IMR-90 (cell line): Measurements from ENCODE around the gene NRCAM. TPM values are rescaled to one million over a fixed set of nuclear protein-coding genes. Genes with fewer than 3 reads are reported as not detected.
A peak's percentile ranks its signal among the peaks of the same experiment; 100 is the strongest.

Experiments used
- ATAC-seq: fragments of 200-7000 bp; cut with Tn5 transposase; 2 replicates; pipeline ENCODE4 v1.9.1; 2020; ENCODE audit warnings: low read depth, mild to moderate bottlenecking, moderate library complexity
- BruUV-seq: library from RNA; stranded (reverse); fragments of 400-500 nt; replicated peaks from 2 replicates; lab custom pipeline; 2021; lab: Mats Ljungman, UMichigan
- CTCF ChIA-PET: fragments of 300-600 bp; formaldehyde crosslinking; extraction: SDS; loops from one replicate; lab custom pipeline; 2021; ENCODE audit warnings: antibody characterized with exemption; lab: Yijun Ruan, JAX
- POLR2A ChIA-PET: fragments of 300-600 bp; sonication (Branson Sonifier 250); formaldehyde crosslinking; loops from one replicate; lab custom pipeline; 2022; ENCODE audit warnings: antibody characterized with exemption; ENCODE audit not compliant: unreplicated experiment; lab: Charles Lee
- DNase-seq: peaks from one replicate; pipeline ENCODE4 v3.0.0; 2013
- H2AFZ ChIP-seq: replicated peaks from 2 replicates; pipeline ENCODE3; 2013; ENCODE audit warnings: low read length, mild to moderate bottlenecking; ENCODE audit not compliant: poor library complexity
- H2AK5ac ChIP-seq: 2 replicates; pipeline ENCODE4 v1.6.1; 2013; ENCODE audit warnings: low read depth, low read length, inconsistent platforms
- H2AK9ac ChIP-seq: replicated peaks from 2 replicates; pipeline ENCODE3; 2013; ENCODE audit warnings: mild to moderate bottlenecking, low read depth, low read length, moderate library complexity; ENCODE audit not compliant: poor library complexity
- H2BK120ac ChIP-seq: 2 replicates; pipeline ENCODE4 v1.6.1; 2013; ENCODE audit warnings: low read depth, low read length, inconsistent platforms
- H2BK15ac ChIP-seq: 3 replicates; pipeline ENCODE4 v1.6.1; 2013; ENCODE audit warnings: low read depth, low read length, inconsistent platforms
- H2BK20ac ChIP-seq: 2 replicates; pipeline ENCODE4 v1.6.1; 2013; ENCODE audit warnings: low read depth, mild to moderate bottlenecking, inconsistent platforms, low read length, moderate library complexity
- H2BK5ac ChIP-seq: 2 replicates; pipeline ENCODE4 v1.6.1; 2013; ENCODE audit warnings: mild to moderate bottlenecking, low read depth, low read length, inconsistent platforms; ENCODE audit not compliant: poor library complexity, severe bottlenecking
- H3K14ac ChIP-seq: replicated peaks from 2 replicates; pipeline ENCODE4 v1.6.1; 2013; ENCODE audit warnings: low read depth, low read length, inconsistent platforms
- H3K18ac ChIP-seq: 2 replicates; pipeline ENCODE4 v1.6.1; 2013; ENCODE audit warnings: low read depth, low read length, control low read depth
- H3K23ac ChIP-seq: 2 replicates; pipeline ENCODE4 v1.6.1; 2013; ENCODE audit warnings: low read depth, low read length, inconsistent platforms
- H3K27ac ChIP-seq: 2 replicates; pipeline ENCODE4 v1.5.1; 2013; ENCODE audit warnings: mild to moderate bottlenecking, control low read depth, low read length; ENCODE audit not compliant: insufficient read depth
- H3K27me3 ChIP-seq: 2 replicates; pipeline ENCODE4 v1.6.1; 2013; ENCODE audit warnings: low read length; ENCODE audit not compliant: control insufficient read depth, insufficient read depth
- H3K36me3 ChIP-seq: 2 replicates; pipeline ENCODE4 v1.6.1; 2013; ENCODE audit warnings: low read length, mixed read lengths; ENCODE audit not compliant: control insufficient read depth, insufficient read depth
- H3K4ac ChIP-seq: 2 replicates; pipeline ENCODE4 v1.6.1; 2013; ENCODE audit warnings: low read depth, low read length, inconsistent platforms
- H3K4me1 ChIP-seq: 2 replicates; pipeline ENCODE4 v1.6.1; 2013; ENCODE audit warnings: low read length, mixed read lengths; ENCODE audit not compliant: control insufficient read depth, insufficient read depth
- H3K4me2 ChIP-seq: 2 replicates; pipeline ENCODE4 v1.6.1; 2013; ENCODE audit warnings: low read depth, mild to moderate bottlenecking, control low read depth, low read length, moderate library complexity
- H3K4me3 ChIP-seq: 2 replicates; pipeline ENCODE4 v1.5.1; 2013; ENCODE audit warnings: low read depth, mild to moderate bottlenecking, control low read depth, low read length, moderate library complexity; ENCODE audit not compliant: insufficient read depth
- H3K56ac ChIP-seq: 2 replicates; pipeline ENCODE4 v1.6.1; 2013; ENCODE audit warnings: low read length, inconsistent platforms; ENCODE audit not compliant: insufficient read depth; ENCODE audit errors: extremely low read depth
- H3K79me1 ChIP-seq, 2 experiments: 2 replicates each; pipeline ENCODE4 v1.6.1; 2013; ENCODE audit warnings: low read length in 2 of 2, inconsistent platforms in 1 of 2, low read depth in 1 of 2
- H3K9ac ChIP-seq: 2 replicates; pipeline ENCODE4 v1.6.1; 2013; ENCODE audit warnings: low read depth, low read length, control low read depth
- H3K9me1 ChIP-seq: 2 replicates; pipeline ENCODE4 v1.6.1; 2013; ENCODE audit warnings: low read length, inconsistent platforms; ENCODE audit not compliant: insufficient read depth
- H3K9me3 ChIP-seq: 2 replicates; pipeline ENCODE4 v1.6.1; 2013; ENCODE audit warnings: low read length; ENCODE audit not compliant: control insufficient read depth, insufficient read depth
- H4K20me1 ChIP-seq: 2 replicates; pipeline ENCODE4 v1.6.1; 2013; ENCODE audit warnings: low read length, inconsistent platforms; ENCODE audit not compliant: insufficient read depth
- H4K5ac ChIP-seq: 2 replicates; pipeline ENCODE4 v1.6.1; 2013; ENCODE audit warnings: mild to moderate bottlenecking, low read depth, low read length, control low read depth
- H4K8ac ChIP-seq, 2 experiments: 2 replicates each; pipeline ENCODE4 v1.6.1; 2013; ENCODE audit warnings: low read depth in 2 of 2, low read length in 2 of 2, control low read depth in 1 of 2, inconsistent platforms in 1 of 2
- H4K91ac ChIP-seq: 2 replicates; pipeline ENCODE4 v1.6.1; 2013; ENCODE audit warnings: low read depth, low read length, inconsistent platforms; ENCODE audit not compliant: insufficient read depth
- BHLHE40 ChIP-seq: fragments of 150-350 bp; IDR thresholded peaks from 2 replicates; pipeline ENCODE4 v1.6.1; 2016; ENCODE audit warnings: mild to moderate bottlenecking, low read depth, low read length
- CEBPB ChIP-seq: IDR thresholded peaks from 2 replicates; pipeline ENCODE4 v1.6.1; 2012; ENCODE audit warnings: low read depth, low read length, improper control_type of control experiment
- CHD1 ChIP-seq: IDR thresholded peaks from 2 replicates; pipeline ENCODE4 v1.6.1; 2012; ENCODE audit warnings: low read depth, low read length, improper control_type of control experiment
- FOS ChIP-seq: fragments of 150-350 bp; IDR thresholded peaks from 2 replicates; pipeline ENCODE4 v1.6.1; 2016; ENCODE audit warnings: low read depth, low read length
- MXI1 ChIP-seq: IDR thresholded peaks from 2 replicates; pipeline ENCODE4 v1.6.1; 2012; ENCODE audit warnings: low read depth, mild to moderate bottlenecking, low read length, moderate library complexity, borderline replicate concordance
- POLR2A ChIP-seq: IDR thresholded peaks from 2 replicates; pipeline ENCODE4 v1.6.1; 2012; ENCODE audit warnings: mild to moderate bottlenecking, low read depth, low read length
- RAD21 ChIP-seq: IDR thresholded peaks from 2 replicates; pipeline ENCODE4 v1.6.1; 2012; ENCODE audit warnings: low read length, improper control_type of control experiment
- SMC3 ChIP-seq: fragments of 150-350 bp; IDR thresholded peaks from 2 replicates; pipeline ENCODE4 v1.6.1; 2016; ENCODE audit warnings: low read depth, mild to moderate bottlenecking, antibody characterized with exemption, low read length, moderate library complexity
- USF2 ChIP-seq: fragments of 150-350 bp; IDR thresholded peaks from 2 replicates; pipeline ENCODE4 v1.6.1; 2017; ENCODE audit warnings: mild to moderate bottlenecking, antibody characterized with exemption, low read length, low read depth
- WGBS, 2 experiments: methylation state at CpG; one replicate each; pipeline versions ENCODE4 v1.1.5 to v1.1.7; 2013; ENCODE audit warnings: missing lambda C conversion rate in 2 of 2; ENCODE audit not compliant: insufficient read length in 1 of 2; ENCODE audit errors: extremely low coverage in 2 of 2; 5-methylcytosine and 5-hydroxymethylcytosine counted together
- dilution Hi-C: fragments of 300-500 bp; cut with HindIII; formaldehyde crosslinking; loops from one replicate; pipeline ENCODE4 v1.14.3; 2018; ENCODE audit warnings: low sequenced_read_pairs; ENCODE audit not compliant: unreplicated experiment
- in situ Hi-C: fragments of 300-500 bp; cut with MboI; formaldehyde crosslinking; loops from 3 replicates; pipeline ENCODE4 v1.14.3; 2019; ENCODE audit warnings: low sequenced_read_pairs, inconsistent platforms, mixed read lengths
- intact Hi-C: fragments of 100-400 bp; cut with micrococcal nuclease; formaldehyde crosslinking; loops from 2 replicates; pipeline ENCODE4 v1.10.0; 2022
- polyA plus RNA-seq, 3 experiments: library from polyadenylated mRNA; depleted of rRNA; stranded (reverse); fragments of >200 nt; gene quantifications; 2 replicates each; pipeline ENCODE4 v1.2.3, GENCODE V29; 2012; ENCODE audit warnings: low replicate concordance in 1 of 3
- total RNA-seq: library from RNA; depleted of rRNA; stranded (reverse); fragments of >200 nt; gene quantifications from 2 replicates; pipeline ENCODE4 v1.2.3, GENCODE V29; 2012
- TF ChIP-seq, protein P1 (sequence below): conservative IDR thresholded peaks from 2 replicates; pipeline ENCODE4 v1.5.1; 2012; ENCODE audit warnings: mild to moderate bottlenecking, low read depth, low read length, improper control_type of control experiment
- TF ChIP-seq, protein P2 (sequence below): fragments of 150-350 bp; IDR thresholded peaks from 2 replicates; pipeline ENCODE4 v1.6.1; 2016; ENCODE audit warnings: low read depth, mild to moderate bottlenecking, low read length, moderate library complexity, borderline replicate concordance

Gene NRCAM
- total and polyA plus RNA-seq, 2 of the 4 experiments (the other 2 are of a cell fraction) = 0.46 to 1.1 TPM

- TF ChIP-seq, protein P1, sequence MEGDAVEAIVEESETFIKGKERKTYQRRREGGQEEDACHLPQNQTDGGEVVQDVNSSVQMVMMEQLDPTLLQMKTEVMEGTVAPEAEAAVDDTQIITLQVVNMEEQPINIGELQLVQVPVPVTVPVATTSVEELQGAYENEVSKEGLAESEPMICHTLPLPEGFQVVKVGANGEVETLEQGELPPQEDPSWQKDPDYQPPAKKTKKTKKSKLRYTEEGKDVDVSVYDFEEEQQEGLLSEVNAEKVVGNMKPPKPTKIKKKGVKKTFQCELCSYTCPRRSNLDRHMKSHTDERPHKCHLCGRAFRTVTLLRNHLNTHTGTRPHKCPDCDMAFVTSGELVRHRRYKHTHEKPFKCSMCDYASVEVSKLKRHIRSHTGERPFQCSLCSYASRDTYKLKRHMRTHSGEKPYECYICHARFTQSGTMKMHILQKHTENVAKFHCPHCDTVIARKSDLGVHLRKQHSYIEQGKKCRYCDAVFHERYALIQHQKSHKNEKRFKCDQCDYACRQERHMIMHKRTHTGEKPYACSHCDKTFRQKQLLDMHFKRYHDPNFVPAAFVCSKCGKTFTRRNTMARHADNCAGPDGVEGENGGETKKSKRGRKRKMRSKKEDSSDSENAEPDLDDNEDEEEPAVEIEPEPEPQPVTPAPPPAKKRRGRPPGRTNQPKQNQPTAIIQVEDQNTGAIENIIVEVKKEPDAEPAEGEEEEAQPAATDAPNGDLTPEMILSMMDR = no peak
- TF ChIP-seq BHLHE40 (no peak), CHD1 (no peak)
Observed at GRCh38 chr7:108170251-108170650, 286.0 kb downstream of the NRCAM start (continued).

DNA sequence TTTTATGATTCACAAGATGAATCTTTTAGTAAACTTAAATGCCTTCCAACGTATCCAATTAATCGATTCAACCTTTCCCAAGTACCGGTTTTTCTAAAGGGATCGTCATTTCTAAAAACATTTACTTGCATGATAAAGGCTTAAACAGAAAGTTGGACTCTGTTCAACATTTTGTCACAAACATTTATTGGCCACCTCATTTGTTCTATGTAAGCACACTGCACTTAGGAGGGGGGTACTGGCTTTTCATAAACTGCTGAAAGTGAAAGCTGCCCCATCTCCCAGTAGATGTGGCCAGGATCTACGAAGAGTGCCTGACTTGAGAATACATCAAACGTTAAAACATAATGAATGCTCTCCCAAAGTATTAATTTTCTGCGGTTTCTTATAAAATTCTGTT is 288.8 kb downstream of the NRCAM start:
- H3K27ac ChIP-seq = no peak overlapping the region
- intact Hi-C loops = no loop called here
- no peak overlapping the region for H2BK20ac ChIP-seq
- H3K9ac ChIP-seq = peak overlapping the region; percentile 38; the same call in 1 of the 2 replicates
- no peaks in the 10 kb centered on the region for H3K79me1 ChIP-seq
- BruUV-seq = no TSS peak
- H3K9me1 ChIP-seq = no peaks in the 10 kb centered on the region
- peak overlapping the region; percentile 50 for H2AFZ ChIP-seq
- in situ Hi-C loops = no loop called here
- dilution Hi-C loops = no loop called here
- H3K4ac ChIP-seq = no peak overlapping the region
- no peaks in the 10 kb centered on the region for H3K9me3 ChIP-seq
- H2BK120ac ChIP-seq = no peak overlapping the region
- H2AK5ac ChIP-seq = no peak overlapping the region
- no peak overlapping the region for H2BK5ac ChIP-seq
- ATAC-seq = peak; percentile 82
- no peaks in the 10 kb centered on the region for H3K36me3 ChIP-seq
- H3K27me3 ChIP-seq = no peaks in the 10 kb centered on the region; the same call in 1 of the 2 replicates
- no peaks in the 10 kb centered on the region for H4K20me1 ChIP-seq
- H3K4me2 ChIP-seq = peak overlapping the region; percentile 86
- no peak overlapping the region for H3K23ac ChIP-seq
- H2BK15ac ChIP-seq = no peak overlapping the region
- H3K4me3 ChIP-seq = peak overlapping the region; percentile 49
- H3K18ac ChIP-seq = no peak overlapping the region
- no CpG with 5 or more reads among the region's 7 CpGs for WGBS, 2 experiments
- no peak overlapping the region for H3K56ac ChIP-seq
- no peak overlapping the region for H2AK9ac ChIP-seq
- ChIA-PET CTCF (no interaction called here), POLR2A (no interaction called here)
- peak; percentile 57 for DNase-seq
- H4K91ac ChIP-seq = no peak overlapping the region
- H4K8ac ChIP-seq = 0 out of 4 replicates have a peak overlapping the region, but pooled peaks of 1 of the 2 experiments have one; percentile 15
- no peak overlapping the region for H3K14ac ChIP-seq
- no peak overlapping the region for H4K5ac ChIP-seq
- H3K4me1 ChIP-seq = no peaks in the 10 kb centered on the region; the same call in 1 of the 2 replicates
- no peak for TF ChIP-seq RAD21
- TF ChIP-seq, protein P2, sequence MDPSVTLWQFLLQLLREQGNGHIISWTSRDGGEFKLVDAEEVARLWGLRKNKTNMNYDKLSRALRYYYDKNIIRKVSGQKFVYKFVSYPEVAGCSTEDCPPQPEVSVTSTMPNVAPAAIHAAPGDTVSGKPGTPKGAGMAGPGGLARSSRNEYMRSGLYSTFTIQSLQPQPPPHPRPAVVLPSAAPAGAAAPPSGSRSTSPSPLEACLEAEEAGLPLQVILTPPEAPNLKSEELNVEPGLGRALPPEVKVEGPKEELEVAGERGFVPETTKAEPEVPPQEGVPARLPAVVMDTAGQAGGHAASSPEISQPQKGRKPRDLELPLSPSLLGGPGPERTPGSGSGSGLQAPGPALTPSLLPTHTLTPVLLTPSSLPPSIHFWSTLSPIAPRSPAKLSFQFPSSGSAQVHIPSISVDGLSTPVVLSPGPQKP = no peak
- TF ChIP-seq USF2 = no peak
- no peak for TF ChIP-seq CEBPB
- TF ChIP-seq, protein P1 = no peak
- no peak for TF ChIP-seq FOS
- no peak for TF ChIP-seq BHLHE40
- TF ChIP-seq POLR2A = no peak
- no peak for TF ChIP-seq MXI1
- no peak for TF ChIP-seq SMC3
